GM18511 (cell line): ENCODE data around the gene ARHGEF38.
"Not testable (repeated sequence)": the region's sequence is repeated elsewhere in the genome, so short reads cannot be mapped to it uniquely, and the experiment has no call there.

Experiments
- ATAC-seq: cut with Tn5 transposase; IDR thresholded peaks from one replicate; pipeline ENCODE4 v1.9.1; 2021; ENCODE audit warnings: mild to moderate bottlenecking, moderate library complexity; ENCODE audit not compliant: unreplicated experiment

The ARHGEF38 gene

DNA sequence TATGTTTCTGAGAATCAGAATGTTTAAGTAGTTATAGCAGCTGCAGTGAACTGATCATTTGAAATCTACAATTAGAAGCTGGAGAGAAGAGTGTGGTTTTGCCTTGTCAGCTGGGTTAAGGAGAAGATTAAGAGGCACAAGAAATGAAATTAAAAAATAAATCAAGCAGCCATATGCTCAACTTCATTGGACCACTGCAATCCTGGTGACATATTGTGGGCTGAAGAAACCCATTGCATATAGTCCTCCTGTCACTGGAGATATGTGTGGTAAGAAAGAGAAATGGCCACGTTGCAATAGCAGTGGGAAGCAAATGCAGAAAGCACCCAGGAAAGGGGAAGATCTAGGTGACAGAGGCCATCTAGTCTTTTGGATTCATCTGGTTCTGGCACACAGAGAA lies 93.0 kb downstream of the ARHGEF38 start:
- no peak for ATAC-seq

DNA sequence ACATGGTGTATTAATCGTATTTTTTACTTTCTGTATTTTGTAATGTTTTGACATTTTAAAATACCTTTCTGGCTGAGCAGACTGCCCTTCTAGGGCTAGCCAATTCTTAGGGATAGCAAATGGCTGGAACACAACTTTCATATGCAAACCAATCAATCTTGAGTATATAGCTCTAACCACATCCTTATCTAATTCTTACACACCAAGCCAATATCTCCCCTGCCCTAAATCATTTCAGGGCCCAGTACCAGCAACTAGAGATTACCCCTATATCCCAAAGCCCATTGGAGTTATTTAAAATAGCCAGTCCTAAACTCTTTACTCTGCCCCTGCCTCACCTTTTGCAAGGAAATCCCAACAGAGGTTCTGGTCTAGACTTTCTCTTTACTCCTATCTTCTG lies 97.8 kb downstream of the ARHGEF38 start:
- no peak for ATAC-seq

DNA sequence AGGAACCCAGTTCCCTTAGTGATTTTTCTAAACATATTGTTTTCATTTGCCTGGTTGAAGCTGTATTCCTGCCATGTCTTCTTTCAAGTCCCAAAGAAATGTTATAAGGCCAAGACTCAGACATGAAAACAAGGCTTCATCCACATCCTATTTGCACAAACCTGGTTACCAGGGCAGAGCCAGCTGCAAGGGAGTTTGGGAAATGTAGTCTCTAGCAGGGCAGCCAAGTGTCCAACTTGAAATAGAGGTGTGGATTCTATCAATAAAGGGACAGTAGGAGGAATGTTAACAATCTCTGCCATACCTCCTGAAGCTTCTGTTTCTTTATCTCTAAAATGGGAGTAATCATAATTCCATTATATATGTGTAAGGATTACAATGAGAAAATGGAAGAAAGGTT lies 99.5 kb downstream of the ARHGEF38 start:
- ATAC-seq, result no peak

DNA sequence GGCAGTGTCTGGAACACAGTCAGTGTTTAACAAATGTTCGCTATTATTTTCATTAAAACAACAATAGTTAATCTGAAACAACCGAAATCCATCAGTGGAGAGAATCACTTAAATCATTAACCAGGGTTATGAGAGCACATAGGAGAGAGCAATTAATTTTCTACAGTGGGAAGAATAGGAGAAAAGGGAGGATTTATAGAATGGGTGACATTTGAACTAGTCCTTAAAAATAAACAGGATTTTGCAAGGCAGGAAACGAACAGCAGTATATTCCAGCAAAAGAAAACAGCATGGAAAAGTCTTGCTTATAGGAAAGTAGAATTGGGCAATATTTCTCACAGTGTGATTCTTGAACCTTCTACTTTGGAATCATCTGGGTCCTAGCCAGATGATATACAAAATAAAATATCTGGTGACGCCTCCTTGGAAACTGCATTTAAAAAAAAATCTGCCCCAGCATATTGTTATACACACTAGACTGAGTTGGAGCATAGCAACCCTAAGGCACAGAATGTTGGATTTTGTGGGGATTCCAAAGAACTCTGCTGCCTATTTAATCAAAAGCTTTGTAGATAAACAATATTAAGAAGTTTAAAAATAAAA lies 100.0 kb downstream of the ARHGEF38 start:
- no peak for ATAC-seq

DNA sequence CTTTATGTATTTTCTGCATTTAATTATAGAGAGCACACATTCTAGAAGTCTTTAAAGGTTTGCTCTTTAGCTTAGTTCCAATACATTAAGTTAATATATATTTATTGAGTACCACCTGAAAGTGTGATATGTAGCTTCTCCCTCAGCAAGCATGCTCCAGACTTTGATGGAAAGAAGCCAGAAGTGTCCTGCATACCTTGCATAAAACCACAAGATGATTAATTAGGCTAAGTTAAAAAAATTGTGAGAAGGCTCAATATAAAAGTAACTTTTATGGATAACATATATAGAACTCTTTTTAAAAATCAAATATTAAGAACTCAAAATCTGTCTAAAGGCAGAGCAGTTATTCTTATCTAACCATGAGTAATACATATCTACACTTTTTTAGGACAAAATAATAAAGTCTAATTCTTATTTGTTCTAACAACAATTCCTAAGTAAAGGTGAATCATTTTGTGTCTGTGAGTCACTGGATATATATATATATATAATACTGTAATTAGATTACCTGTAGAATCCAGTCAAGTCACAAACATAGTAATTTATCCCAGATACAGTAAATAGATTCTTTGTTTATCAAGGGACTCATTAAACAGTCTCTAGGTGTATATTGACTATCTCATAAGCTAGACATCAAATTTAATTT lies 104.8 kb downstream of the ARHGEF38 start:
- no peak for ATAC-seq

DNA sequence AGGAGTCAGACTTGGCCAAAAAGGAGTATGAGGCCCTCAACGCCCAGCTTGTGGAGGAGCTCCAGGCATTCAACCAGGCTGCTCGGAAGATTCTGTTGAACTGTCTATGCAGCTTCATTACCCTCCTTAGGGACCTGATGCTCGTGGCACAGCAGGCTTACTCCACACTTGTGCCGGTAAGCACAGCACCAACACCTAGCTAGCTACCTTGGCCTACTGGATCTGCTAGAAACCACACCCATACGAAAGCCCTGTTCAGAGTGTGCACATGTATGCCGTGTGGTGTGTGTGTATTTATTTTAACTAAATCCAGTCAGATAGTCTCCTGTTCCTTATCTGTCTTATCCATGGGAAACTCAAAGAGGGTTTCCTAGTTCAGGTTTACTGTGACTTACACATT lies 106.8 kb downstream of the ARHGEF38 start:
- ATAC-seq, result no peak

DNA sequence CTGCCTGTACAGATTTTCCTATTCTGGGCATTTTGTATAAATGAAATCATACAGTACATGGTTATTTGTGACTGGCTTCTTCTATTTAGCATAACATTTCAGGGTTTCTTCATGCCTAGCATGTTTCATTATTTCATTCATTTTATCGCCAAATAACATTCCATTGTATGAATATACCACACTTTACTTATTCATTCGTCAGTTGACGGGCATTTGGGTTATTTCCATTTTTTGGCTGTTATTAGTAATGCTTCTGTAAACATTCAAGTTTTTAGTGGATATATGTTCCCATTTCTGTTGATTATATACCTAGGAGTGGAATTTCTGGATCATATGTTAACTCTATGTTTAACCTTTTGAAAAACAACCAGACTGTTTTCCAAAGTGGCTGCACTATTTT lies 108.6 kb downstream of the ARHGEF38 start:
- ATAC-seq, result no peak

DNA sequence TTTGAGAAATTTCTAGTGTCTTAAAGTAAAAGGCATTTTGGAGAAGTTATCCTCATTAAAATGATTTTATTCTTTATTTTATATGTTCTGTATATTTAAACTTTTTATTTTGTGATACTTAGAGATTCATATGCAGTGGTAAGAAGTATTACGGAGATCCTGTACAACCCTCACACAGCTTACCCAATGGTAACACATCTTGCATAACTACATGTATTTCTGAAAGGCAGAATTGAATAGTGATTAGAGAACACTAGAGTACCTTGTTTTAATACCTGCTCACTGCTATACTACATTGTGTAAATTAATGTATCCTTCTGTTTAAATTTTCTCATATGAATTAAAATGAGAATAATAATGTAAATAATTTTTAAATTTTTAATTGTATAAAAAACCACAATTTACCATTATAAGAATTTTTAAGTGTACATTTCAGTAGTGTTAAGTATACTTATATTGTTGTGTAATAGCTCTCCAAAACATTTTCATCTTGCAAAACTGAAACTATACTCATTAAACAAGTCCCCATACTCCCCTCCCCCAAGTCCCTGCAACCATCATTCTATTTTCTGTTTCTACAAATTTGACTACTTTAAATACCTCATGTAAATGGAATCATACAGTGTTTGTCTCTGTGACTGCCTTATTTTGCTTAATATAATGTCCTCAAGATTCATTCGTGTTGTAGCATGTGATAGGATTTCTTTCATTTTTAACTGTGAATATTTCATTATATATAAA lies 110.7 kb downstream of the ARHGEF38 start:
- ATAC-seq, result peak; percentile 46

DNA sequence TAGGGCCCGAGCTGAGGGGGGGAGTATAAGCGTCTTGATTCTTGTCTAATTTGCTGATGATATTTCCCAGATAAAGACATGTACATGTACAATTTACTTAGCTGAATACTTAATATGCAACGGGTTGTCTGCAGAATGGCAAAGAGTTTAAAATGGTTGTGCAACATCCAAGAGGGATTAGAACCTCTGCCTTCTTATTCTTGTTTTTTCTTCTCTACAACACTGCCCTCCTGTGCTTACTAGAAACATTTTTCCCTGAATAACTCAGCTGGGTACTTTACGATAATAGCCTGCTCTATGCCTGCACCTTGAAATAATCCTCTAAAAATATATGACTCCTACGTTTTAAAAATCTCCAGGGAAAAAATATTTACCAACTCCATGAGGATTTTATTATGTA lies 114.3 kb downstream of the ARHGEF38 start:
- ATAC-seq, result peak; percentile 52

DNA sequence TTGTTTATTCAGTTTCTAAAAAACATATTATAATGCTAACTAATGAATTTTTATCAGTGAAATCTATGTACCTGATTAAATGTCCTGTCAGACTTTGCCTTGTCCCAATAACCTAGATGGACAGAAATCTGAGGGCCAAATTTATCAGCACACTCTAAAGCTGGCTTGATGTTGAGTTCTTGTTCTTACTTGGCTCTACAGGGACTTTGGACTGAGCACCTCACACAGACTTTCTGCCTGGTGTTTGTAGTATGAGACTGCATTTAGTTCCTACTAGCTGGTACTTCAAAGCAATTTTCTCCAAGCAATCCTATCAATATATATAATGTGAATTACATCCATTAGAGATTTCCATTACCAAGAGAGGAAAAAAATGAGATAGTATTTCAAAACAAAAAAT lies 118.3 kb downstream of the ARHGEF38 start:
- no peak for ATAC-seq

DNA sequence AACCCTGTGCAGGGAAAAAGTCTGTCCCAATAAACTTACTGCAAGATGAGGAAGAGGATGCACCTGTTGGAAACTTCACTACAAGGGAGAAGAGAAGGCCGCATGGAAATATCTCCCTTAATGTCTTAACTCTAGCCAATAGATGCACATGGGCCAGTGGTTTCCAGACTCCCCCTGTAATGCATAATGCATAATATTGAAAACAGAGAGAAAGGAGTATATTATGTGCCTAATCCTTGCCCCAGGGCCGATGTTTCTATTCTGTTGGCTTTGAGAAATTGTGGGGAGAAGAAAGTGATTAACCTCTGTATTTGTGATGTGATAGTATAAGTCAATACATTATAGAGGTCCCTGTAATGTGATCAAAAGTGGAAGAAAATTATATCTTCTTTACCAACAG lies 118.9 kb downstream of the ARHGEF38 start:
- no peak for ATAC-seq

DNA sequence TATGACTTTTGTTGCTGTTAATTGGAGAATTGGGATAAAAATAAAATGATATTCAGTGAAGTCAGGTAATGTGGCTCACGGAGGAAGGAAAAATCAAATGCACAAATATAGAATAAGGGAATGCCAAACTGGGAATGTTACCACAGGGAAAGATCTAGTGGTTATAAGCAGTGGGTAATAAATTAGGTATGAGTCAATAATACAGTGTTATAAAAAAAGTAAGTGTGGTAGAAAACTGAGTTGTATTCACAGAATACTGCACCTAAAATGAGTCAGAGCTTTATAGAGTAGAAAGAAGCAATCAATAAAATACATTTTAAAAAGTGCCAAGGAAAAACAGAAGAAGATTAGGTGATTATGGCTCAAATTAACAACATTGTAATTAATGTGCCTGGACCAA lies 121.6 kb downstream of the ARHGEF38 start:
- ATAC-seq, result no peak

DNA sequence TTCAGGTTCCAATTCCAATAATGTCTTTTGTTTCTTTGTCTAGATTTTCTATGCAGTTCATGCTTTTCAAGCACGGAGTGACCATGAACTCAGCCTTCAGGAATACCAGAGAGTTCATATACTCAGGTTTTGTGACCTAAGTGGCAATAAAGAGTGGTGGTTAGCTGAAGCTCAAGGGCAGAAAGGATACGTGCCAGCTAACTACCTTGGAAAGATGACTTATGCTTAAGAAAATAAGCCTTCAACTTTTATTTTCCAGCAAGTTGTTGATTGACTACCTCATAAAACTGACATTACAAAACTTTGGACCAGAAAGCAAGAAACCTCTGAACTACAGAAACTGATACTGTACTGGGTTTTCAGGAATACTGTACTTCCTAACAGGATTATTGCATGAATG lies 125.3 kb downstream of the ARHGEF38 start:
- no peak for ATAC-seq

DNA sequence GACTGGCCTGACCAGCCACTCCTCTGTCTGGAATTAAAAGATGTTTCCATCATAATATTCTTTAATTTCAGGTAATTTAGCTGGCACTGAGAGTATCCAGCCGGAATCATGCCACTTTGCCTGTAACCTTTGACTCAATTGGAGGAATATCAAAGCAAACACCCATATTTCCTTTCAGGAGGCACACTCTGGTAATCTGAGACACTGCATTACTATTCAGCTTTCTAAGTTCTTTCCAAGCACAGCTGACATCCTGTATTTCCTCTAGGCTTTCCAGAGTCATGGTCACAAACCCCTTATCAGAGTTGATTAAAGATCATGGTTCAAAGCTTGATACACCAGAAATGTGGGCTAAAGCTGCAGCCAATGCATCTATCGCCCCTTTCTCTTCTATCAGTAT lies 126.8 kb downstream of the ARHGEF38 start:
- ATAC-seq, result no peak

DNA sequence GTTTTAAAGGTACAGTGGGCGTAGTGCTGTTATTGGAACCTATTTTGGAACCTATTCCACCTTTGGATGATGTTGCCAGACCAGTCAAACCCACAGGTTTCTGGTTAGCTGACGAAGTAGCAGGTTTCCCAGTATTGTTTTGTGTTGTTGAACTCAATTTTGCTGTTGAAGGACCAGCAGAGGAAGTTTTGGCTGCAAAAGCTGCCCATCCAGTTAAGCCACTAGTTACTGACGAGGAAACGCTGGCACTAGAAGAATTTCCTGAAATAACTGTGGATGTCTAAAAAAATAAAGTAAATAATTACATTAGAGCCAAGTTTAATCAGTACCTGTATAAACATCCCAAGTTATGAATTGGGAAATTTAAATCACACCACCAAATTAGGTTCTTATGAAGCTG lies 130.6 kb downstream of the ARHGEF38 start:
- ATAC-seq, result no peak

DNA sequence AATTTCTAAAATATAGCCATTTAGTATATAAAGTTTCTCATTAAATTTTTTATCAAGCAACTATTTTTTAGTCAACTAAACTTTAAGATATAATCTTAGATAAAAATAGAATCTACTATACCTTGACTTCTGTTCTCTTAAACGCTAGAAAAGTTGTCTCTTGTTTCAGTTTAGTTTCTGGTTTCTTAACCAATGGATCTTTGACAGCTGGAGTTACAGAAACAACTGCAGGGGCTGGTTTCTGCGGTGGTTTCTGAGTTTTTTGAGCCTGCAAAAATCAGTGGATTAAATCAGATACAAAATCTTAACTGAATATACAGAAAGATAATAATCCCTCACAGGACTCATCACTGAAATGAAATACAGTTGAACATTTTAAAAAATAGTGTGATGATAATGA lies 134.2 kb downstream of the ARHGEF38 start:
- no peak for ATAC-seq

DNA sequence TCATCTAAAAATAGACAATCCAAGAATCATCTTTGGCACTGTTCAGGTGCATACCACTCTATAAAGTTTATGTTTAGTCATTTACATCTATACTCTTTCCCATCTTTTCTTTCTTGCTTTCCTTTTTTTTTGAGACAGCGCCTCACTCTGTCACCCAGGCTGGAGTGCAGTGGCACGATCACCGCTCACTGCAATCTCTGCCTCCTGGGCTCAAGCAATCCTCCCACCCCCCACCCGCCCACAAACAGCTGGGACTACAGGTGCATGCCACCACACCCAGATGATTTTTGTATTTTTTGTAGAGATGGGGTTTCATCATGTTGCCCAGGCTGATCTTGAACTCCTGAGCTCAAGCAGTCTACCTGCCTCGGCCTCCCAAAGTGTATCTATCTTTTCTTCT lies 142.4 kb downstream of the ARHGEF38 start:
- not testable (repeated sequence) for ATAC-seq

DNA sequence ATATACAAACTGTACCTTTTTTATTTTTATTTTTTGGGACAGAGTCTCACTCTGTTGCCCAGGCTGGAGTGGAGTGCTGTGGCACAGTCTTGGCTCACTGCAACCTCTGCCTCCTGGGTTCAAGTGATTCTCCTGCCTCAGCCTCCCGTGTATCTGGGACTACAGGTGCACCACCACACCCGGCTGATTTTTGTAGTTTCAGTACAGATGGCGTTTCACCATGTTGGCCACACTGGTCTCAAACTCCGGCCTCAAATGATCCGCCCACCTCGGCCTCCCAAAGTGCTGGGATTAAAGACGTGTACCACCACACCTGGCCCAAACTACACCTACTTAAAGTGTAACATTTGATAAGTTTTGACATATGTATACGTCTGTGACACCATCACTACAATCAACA lies 143.4 kb downstream of the ARHGEF38 start:
- ATAC-seq, result not testable (repeated sequence)

DNA sequence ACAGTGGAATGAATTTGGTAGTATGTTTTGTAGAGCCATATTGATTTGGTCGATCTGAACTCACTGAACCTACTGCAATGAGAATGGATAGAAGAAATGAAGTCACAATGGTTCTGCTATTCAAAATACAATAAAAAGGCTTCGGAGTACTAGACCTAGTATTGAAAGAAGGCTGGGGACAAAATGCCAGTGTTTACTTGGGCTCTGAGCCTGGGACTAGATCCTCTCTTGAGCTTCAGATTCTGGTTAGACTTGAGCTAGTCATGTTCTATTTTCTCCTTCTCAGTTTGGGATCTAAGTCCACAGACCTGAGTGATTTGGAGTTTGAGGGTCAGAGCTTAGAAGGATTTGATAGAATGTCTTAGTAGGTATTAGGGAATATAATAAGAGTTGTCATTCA lies 146.2 kb downstream of the ARHGEF38 start:
- ATAC-seq, result no peak

DNA sequence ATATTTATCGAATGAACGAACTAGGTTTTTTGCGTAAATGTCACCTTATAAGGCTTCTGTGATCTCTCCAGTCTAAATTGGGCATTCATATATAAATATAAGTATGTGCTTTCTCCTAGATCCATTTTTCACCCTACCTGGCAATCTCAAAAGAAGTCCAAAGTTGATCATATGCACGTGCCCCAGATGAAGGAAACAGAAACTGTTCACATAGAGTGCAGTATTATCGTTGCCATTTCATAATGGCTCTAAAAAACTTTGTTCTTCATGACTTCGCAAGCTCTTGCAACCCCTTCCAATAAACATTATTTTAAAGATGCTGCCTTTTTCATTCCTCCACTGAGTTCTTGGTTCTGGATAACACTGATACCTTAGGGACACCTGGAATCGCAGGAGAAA lies 155.4 kb downstream of the ARHGEF38 start:
- no peak for ATAC-seq

DNA sequence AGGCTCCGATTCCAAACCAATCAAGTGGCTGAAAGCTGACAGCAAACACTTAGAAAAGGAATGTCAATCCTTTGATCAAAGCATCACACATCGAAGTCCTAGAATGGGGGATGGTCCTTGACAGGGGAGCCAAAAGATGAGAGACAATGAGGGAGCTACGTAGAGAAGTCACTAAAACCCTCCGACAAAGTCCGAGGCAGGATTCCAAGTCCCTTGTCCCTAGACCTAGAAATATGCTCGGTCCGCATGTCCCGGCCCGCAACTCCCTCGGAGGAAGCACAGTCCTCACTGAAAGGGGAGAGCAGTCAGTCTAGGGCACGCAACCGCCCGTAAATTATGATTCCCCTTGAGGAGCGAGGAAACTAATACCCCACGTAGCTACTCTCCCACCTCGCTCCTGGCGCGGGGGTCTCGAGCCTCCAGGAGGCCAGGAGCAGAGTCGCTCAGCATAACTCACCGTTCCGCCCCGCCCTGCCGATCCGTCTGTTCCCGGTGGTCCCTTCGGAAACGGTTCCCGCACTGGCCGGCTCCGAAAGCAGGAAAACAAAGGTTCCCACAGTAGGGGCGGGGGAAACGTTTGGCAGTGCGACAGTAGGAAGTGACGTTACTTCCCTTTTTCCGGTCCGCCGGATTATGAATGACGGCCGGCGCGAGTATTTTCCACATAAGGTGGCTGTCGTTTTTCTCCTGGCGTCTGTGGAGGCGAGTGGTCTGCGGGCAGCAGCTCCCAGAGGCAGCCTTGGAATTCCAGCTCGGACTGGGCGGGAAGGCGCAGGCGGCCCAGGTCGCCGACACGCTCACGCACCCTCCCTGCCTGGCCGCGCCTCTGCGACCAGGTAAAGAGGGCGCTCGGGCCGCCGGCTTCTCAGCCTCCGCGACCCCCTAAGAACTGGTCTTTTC lies 156.0 kb downstream of the ARHGEF38 start, which contains the start of the genes GSTCD and INTS12:
TSS of gene GSTCD (plus strand) at position 604 of the 900 bp plus-strand sequence. CDS start 8,830 bp downstream, outside the sequence.
TSS of gene INTS12 (minus strand) at position 509 of the 900 bp plus-strand sequence. CDS start 8,684 bp downstream, outside the sequence.
- peak; percentile 79 for ATAC-seq
